Measurements from ENCODE around the gene CD1B.

Gene CD1B

GRCh38 chr1:158328426-158328825 is 2.9 kb downstream of the CD1B start:
- TF ChIP-seq CTCF (IDR thresholded peaks at IDR 0.05; ENCODE audit: low read depth, low read length, missing control alignments) = no peak
- no peak overlapping the region for H3K4me3 ChIP-seq (replicated peaks; ENCODE audit: low read depth, low read length)
- DNase-seq (ENCODE audit: extremely low read depth, low read depth) = no peak

GRCh38 chr1:158327481-158327880 is 3.9 kb downstream of the CD1B start:
- no peak for DNase-seq (ENCODE audit: extremely low read depth, low read depth)
- TF ChIP-seq CTCF (IDR thresholded peaks at IDR 0.05; ENCODE audit: low read depth, low read length, missing control alignments) = no peak
- no peak overlapping the region for H3K4me3 ChIP-seq (replicated peaks; ENCODE audit: low read depth, low read length)

- no peak for TF ChIP-seq CTCF (IDR thresholded peaks at IDR 0.05; ENCODE audit: low read depth, low read length, missing control alignments)
- no peak for DNase-seq (ENCODE audit: extremely low read depth, low read depth)
- no peak overlapping the region for H3K4me3 ChIP-seq (replicated peaks; ENCODE audit: low read depth, low read length)
Observed at GRCh38 chr1:158324395-158324794, 6.9 kb downstream of the CD1B start.

GRCh38 chr1:158323866-158324265 is 7.5 kb downstream of the CD1B start:
- no peak for TF ChIP-seq CTCF (IDR thresholded peaks at IDR 0.05; ENCODE audit: low read depth, low read length, missing control alignments)
- no peak for DNase-seq (ENCODE audit: extremely low read depth, low read depth)

GRCh38 chr1:158311066-158311465 is 20.3 kb downstream of the CD1B start:
- TF ChIP-seq CTCF (IDR thresholded peaks at IDR 0.05; ENCODE audit: low read depth, low read length, missing control alignments) = no peak
- H3K4me3 ChIP-seq (replicated peaks; ENCODE audit: low read depth, low read length) = no peak overlapping the region
- no peak for DNase-seq (ENCODE audit: extremely low read depth, low read depth)

More at GRCh38 chr1:158323866-158324265, 7.5 kb downstream of the CD1B start:
- no peak overlapping the region for H3K4me3 ChIP-seq (replicated peaks; ENCODE audit: low read depth, low read length)

GRCh38 chr1:158310623-158311022 is 20.7 kb downstream of the CD1B start:
- TF ChIP-seq CTCF (IDR thresholded peaks at IDR 0.05; ENCODE audit: low read depth, low read length, missing control alignments) = no peak
- DNase-seq (ENCODE audit: extremely low read depth, low read depth) = no peak
- H3K4me3 ChIP-seq (replicated peaks; ENCODE audit: low read depth, low read length) = no peak overlapping the region

- TF ChIP-seq CTCF (IDR thresholded peaks at IDR 0.05; ENCODE audit: low read depth, low read length, missing control alignments) = no peak
- DNase-seq (ENCODE audit: extremely low read depth, low read depth) = no peak
- H3K4me3 ChIP-seq (replicated peaks; ENCODE audit: low read depth, low read length) = no peak overlapping the region
Observed at GRCh38 chr1:158295791-158296190, 35.5 kb downstream of the CD1B start.

Data from HFF-Myc (cell line).